Measurements from ENCODE around the gene CST9L. TPM values are rescaled to one million over a fixed set of nuclear protein-coding genes. Genes with fewer than 3 reads are reported as not detected.

CST9L gene
- total RNA-seq, 1 donor from 2014 or later = not detected

DNA sequence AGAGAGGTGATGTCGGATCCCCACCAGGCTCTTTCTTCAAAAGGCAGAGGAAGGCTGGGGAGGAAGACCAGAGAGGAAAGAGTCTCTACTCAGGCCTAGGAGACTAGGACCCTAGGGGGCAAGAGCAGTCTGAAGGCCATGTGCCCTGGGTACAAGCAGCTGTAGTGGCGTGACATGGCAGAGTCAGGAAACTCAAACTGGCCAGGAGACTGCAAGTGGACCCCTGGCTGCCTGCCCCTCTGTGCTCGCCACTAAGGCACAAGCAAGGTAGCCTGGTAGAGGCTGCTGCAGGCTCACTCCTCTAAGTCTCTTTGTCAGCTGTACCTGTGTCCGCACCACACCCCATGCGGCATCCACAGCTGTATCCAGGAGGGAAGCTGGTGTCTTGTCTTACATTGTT is 19.9 kb downstream of the CST9L start:
- Histone ChIP-seq H3K27me3 (no peaks in the 10 kb centered on the region), H3K27ac (no peak overlapping the region), H3K36me3 (no peaks in the 10 kb centered on the region), H3K9me3 (no peaks in the 10 kb centered on the region), H3K4me1 (no peaks in the 10 kb centered on the region), H3K4me3 (no peak overlapping the region)
- TF ChIP-seq, protein P1, sequence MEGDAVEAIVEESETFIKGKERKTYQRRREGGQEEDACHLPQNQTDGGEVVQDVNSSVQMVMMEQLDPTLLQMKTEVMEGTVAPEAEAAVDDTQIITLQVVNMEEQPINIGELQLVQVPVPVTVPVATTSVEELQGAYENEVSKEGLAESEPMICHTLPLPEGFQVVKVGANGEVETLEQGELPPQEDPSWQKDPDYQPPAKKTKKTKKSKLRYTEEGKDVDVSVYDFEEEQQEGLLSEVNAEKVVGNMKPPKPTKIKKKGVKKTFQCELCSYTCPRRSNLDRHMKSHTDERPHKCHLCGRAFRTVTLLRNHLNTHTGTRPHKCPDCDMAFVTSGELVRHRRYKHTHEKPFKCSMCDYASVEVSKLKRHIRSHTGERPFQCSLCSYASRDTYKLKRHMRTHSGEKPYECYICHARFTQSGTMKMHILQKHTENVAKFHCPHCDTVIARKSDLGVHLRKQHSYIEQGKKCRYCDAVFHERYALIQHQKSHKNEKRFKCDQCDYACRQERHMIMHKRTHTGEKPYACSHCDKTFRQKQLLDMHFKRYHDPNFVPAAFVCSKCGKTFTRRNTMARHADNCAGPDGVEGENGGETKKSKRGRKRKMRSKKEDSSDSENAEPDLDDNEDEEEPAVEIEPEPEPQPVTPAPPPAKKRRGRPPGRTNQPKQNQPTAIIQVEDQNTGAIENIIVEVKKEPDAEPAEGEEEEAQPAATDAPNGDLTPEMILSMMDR (IDR thresholded peaks at IDR 0.05) = no peak
- intact Hi-C loops (cut with DNase I) = no loop called here
- DNase-seq (ENCODE audit: low spot score in 2 of 2) = peak in 1 of 2 donors; percentile 30

DNA sequence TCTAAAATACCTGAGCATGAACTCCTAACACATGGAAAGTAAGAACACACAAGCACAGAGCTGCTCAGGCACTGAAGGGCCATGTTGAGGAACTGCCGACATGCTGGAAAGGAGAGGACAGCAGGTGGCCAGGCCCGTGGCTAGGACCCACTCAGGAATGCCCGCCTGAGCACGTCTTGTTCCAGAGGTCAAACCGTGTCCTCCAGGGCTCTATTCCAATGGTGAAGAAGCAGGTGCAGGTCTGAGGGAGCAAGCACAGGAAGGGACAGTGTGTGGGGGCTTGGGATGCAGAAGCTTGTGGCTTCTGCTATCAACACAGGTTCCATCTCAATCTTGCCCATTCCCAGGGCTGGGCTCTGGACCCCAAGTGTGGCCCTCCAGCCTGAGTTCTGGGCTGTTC is 20.7 kb downstream of the CST9L start:
- TF ChIP-seq, protein P1 (IDR thresholded peaks at IDR 0.05) = no peak
- intact Hi-C loops (cut with DNase I) = no loop called here

DNA sequence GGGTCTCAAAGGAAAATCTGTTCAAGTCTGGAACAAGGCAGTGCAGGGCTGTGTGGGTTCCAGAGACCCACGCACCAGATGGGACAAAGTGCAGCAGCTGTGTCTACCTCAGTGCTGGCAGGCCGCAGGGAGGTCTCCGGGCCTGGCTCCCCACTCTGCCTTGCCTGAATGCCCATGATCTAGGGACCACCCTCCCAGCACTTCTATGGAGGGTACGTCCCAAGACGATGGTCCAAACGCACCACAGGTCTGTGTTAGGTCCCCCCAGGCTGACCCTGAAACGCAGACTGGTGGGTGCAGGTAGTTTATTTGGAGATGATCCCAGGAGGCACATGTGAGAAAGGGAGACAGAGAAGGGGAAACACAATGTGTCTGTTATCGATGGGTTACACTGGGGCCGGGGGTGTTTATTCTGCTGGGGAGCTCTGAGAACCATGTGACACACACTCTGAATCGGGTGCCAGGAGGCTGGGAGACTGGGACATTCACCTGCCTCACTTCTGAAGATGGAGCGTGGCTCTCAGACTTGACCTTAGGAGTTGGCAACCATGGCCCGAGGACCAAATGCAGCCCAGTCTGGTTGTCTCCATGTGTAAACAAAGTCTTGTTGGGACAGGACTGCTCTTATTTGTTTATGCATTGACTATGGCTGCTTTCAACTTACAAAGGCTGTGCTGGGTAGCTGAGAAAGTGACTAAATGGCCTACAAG is 21.7 kb downstream of the CST9L start:
- TF ChIP-seq, protein P1 (IDR thresholded peaks at IDR 0.05) = no peak

More for the DNA sequence above, 20.7 kb downstream of the CST9L start:
- Histone ChIP-seq H3K27ac (no peak overlapping the region), H3K4me3 (no peak overlapping the region), H3K36me3 (no peaks in the 10 kb centered on the region), H3K4me1 (no peaks in the 10 kb centered on the region), H3K9me3 (no peaks in the 10 kb centered on the region), H3K27me3 (no peaks in the 10 kb centered on the region)
- DNase-seq (ENCODE audit: low spot score in 2 of 2) = peak in 1 of 2 donors; percentile 38

DNA sequence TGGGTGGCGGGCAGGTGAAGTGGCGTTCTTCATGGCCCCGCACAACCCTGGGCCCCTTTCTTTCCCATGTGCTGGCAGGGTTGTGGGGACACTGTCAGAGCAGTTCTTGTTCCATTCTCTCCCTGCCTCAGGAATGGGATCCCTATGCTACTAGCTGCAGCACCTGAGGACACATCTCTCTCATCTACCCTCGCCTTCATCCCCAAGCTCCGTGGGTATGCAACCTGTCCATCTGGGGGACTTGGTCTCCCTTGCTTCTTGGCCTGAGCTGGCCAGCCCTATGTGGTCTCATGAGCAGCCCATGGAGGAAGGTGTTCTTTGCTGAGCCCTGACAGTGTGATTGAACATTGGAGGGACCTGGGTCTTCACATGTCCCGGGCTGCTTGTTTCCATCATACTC is 24.2 kb downstream of the CST9L start:
- no peaks in the 10 kb centered on the region for H3K27me3 ChIP-seq
- TF ChIP-seq, protein P1 (IDR thresholded peaks at IDR 0.05) = no peak
- H3K9me3 ChIP-seq = no peaks in the 10 kb centered on the region
- intact Hi-C loops (cut with DNase I) = no loop called here
- no peaks in the 10 kb centered on the region for H3K36me3 ChIP-seq
- DNase-seq (ENCODE audit: low spot score in 2 of 2) = peak in 1 of 2 donors; percentile 30
- H3K4me1 ChIP-seq = no peaks in the 10 kb centered on the region
- no peak overlapping the region for H3K27ac ChIP-seq
- no peak overlapping the region for H3K4me3 ChIP-seq

More for the DNA sequence above, 21.7 kb downstream of the CST9L start:
- Histone ChIP-seq H3K36me3 (no peaks in the 10 kb centered on the region), H3K4me3 (no peak overlapping the region), H3K27me3 (no peaks in the 10 kb centered on the region), H3K27ac (no peak overlapping the region), H3K4me1 (no peaks in the 10 kb centered on the region), H3K9me3 (no peaks in the 10 kb centered on the region)
- intact Hi-C loops (cut with DNase I) = no loop called here
- DNase-seq (ENCODE audit: low spot score in 2 of 2) = peak in 1 of 2 donors; percentile 27

DNA sequence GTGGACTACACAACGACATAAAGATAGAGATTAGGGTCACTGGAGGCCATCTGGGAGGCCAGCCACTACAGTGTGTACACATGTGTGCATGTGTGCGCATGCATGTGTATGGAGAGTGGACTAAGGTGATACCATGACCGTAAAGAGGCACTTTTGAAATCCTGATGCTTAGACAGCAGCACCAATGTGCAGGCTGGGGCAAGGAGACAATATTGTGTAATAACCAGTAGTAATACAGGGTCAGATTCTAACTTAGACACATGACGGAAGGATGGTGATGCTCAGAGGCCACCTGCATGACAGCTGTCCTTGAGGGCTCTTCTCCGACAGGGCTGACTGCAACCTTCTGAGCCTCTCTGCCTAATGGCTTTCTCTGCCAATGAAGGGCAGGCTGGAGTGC is 25.5 kb downstream of the CST9L start:
- Histone ChIP-seq H3K4me1 (no peaks in the 10 kb centered on the region), H3K9me3 (no peaks in the 10 kb centered on the region), H3K27ac (no peak overlapping the region), H3K36me3 (no peaks in the 10 kb centered on the region), H3K4me3 (no peak overlapping the region), H3K27me3 (no peaks in the 10 kb centered on the region)
- TF ChIP-seq, protein P1 (IDR thresholded peaks at IDR 0.05) = no peak
- intact Hi-C loops (cut with DNase I) = no loop called here
- DNase-seq (ENCODE audit: low spot score in 2 of 2) = no peak

Measured in ascending aorta (tissue), 2 donors.